ENCODE data around the gene GPR55.

GPR55 gene

DNA sequence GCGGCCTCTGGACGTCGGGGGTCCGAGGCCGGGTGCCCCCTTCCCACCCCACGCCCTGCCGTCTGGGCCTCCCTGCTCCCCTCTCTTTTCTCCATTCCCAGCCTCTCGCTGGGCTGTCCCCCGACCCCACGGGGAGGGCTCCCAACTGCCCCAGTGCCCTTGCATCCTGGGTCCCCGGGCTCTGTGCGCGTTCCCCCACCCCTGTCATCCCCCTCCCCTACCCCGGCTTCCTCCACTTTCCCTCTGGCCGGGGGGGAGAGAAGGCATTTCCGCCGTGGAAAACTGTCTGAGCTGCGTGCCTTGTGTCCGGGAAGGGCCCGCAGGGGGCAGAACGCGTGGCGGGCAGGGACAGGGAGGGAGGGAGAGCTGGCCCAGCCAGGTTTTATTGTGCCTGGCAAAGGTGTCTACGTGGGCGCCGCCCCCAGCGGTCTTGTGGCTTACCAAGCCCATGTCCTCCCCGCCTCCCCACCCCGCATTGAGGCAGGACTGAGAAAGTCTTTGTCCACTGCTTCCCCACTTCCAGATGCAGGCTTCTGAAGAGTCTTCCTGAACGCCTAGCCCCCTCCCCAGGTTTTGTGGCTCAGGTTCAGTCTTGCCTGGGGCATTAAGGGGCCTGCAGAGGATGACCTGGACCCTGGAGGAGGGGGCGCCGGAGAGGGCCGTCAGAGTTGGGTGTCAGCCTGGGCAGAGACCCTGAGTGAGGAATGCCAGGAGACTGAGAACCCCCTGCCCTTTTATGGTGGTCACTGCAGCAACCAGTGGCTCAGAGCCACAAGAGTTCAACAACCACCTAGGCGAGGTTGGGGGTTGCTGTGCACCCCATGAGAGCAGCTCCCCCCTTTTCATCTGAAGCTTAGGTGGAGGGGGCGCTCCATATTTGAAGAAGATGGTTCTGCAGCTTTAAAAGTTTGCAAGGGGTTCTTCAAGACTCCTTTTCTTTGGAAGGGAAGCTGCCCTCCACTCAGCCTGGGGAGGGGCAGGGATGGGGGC is 59.0 kb downstream of the GPR55 start:
- DNase-seq, result peak; percentile 92

DNA sequence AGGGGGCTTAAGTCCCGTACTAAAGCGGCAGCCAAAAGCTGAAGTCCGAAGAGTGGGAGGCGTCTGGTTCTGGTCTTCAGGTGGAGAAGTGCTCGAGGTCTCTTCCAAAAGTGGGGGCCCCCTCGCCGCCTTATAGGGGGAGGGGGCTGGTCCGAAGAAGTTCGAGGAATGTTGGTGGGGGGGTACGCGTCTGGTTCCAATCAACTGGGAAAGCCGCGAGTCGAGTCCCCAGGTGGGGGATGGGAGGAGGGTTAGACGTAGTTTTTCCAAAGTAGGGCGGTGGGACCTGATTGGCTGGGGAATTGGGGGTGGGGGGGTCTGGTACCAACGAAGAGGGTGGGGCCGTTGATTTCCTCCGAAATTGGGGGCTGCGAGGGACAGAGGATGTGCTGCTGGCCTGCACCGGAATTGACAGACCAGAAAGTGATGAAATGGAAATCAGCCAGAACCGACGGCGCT is 59.7 kb downstream of the GPR55 start:
- DNase-seq, result peak; percentile 69

DNA sequence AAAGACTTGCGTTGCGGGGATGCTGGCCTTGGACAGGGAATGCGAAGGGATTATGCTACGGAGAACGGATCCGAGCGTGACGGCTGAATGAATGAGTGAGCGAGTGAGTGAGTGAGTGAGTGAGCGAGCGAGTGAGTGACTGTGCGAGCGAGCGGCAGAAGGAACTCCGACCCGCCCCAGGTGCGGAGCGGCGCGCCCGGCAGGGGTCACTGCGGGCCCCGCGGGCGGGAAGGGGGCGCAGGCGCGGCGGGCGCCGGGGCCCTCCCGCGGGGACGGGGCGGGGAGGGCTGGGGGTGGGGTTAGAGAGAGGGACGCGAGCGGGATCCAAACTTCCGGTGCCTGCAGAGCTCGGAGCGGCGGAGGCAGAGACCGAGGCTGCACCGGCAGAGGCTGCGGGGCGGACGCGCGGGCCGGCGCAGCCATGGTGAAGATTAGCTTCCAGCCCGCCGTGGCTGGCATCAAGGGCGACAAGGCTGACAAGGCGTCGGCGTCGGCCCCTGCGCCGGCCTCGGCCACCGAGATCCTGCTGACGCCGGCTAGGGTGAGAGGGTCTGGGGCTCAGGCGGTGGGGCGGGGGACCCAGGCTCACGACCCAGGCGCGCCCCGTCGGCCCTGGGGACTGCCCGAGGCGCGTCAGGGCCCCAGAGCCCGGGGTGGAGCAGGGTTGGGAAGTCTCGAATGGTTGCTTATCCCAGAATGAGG is 60.3 kb downstream of the GPR55 start, which contains the start of gene ITM2C:
TSS of gene ITM2C (plus strand) at position 338 of the 702 bp plus-strand sequence. CDS start at position 422, 84 bp downstream.
- peak; percentile 91 for DNase-seq

DNA sequence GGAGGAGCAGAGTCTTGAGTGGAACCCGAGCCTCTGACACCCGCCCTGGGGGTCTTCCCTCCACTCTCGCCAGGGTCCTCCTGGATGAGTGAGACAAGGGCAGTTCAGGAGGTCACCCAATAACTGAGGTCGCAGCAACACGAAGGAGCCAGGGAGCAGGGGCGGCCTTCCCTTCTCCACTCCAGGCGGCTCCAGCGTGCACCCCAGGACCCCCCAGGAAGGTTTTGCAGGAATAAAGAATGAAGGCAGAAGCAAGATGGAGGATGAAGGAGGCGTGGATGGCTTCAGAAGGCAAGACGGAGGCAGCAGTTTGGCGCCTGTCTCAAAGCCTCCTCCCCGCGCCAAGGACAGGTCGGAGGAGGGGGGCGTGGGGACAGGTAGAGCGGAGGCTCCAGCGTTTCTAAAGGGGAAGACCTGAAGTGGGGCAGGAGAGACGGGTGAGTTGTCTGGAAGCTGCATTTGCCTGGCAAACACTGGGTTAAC is 60.9 kb downstream of the GPR55 start:
- peak; percentile 49 for DNase-seq

DNA sequence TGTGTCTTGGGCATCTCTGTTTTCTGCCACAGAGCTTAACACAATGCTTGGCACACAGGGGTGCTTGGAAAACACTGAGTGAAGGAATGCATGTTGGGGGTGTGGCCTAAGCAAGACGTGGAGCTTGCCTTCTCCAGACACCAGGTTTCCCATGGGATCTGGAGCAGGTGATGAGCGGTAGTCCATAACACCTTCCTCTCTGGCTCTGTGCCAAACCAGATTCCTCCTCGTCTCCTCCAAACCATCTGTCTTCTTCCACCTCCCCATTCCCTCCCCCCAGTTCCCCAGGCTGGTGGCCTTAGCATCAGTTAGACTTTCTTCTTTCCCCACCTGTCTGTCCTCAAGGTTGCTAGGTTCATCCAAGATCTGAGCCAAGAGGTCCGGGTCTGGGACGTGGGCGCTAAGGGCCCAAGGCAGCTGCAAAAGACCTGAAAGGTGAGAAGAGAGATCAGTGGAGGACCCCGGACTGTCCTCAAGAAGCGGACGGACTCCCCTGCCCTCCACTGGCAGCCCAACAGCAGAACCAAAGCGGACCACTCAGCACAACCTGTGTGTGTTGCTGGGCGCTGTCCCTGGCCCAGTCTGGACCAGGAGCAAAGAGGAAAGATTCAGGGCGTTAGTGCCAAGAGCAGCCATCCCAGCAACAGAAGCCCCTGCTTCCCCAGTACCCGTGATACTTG is 61.5 kb downstream of the GPR55 start:
- no peak for DNase-seq

DNA sequence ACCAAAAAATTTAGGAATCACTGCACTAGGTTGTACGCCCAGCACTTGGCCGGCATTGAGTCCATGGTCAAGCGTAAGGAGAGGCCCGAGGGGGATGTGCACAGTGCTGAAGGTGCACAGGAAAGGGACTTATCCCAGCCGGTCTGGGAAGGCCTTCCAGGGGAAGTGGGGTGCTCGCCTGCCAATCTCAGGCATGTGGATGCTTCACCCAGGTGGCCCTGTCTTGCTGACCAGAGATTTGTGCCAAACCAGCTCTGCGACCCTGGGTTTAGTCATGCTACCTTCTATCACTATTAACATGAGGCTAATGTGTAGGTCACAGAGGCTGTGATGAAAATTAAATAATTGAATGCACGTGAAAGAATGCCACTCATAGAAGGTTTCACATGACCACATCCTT is 62.0 kb downstream of the GPR55 start:
- no peak for DNase-seq

DNA sequence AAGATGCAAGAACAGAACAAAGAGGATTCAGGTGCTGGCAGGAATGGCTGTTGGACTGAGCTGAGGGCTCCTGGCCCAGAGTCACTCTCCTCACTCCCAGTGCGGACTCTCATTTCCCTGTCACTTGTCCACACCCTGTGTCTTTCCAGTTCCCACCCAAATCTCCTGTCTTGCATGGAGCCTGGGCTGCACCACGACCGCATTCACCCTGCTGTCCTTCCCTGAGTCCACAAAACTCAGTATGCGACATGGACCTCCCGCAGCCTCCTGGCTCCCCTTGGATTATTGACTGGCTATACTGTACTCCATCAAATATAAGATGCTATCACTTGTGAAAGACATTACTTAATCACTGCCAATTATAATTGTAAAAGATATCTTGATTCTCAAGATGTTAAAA is 62.8 kb downstream of the GPR55 start:
- no peak for DNase-seq

DNA sequence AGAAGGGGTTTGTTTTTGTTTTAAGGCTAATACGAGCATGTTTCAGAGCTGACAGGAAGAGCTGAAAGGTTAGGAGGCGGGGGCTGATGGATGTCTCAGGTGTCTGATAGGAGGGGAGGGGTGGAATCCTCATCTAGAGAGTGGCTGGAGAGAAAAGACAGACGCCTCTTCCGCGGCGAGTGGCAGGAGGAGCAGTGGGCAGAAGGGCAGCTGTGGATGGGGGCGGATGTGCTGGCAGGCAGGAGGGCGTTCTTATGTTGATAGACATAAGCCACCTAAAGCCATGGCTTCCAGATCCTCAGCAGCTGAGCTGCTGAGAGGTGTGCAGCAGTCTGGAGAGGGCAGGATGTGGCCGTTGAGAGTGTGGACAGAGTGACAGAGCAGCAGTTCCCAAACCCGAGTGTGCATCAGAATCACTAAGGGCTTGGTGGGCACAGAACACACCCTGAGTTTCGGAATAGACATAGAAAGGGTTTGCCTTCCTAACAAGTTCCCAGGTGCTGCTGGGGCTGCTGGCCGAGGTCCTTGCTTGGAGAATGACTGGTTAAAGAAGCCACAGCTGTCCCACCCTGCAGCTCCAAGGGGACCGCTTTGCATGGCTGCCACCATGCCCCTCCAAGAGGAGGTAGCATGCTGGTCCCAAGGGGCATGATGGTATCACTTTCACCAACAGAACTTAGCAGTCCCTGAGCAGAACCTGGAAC is 63.3 kb downstream of the GPR55 start:
- DNase-seq, result peak; percentile 79
